Fibroblast of the aortic adventitia (primary cell): Measurements from ENCODE around the gene SH2D1B. TPM values are rescaled to one million over a fixed set of nuclear protein-coding genes. Genes with fewer than 3 reads are reported as not detected.
A peak's percentile ranks its signal among the peaks of the same experiment; 100 is the strongest.
"Not testable (repeated sequence)": the region's sequence is repeated elsewhere in the genome, so short reads cannot be mapped to it uniquely, and the experiment has no call there.

ENCODE experiments used
- DNase-seq: peaks from one replicate; pipeline ENCODE4 v3.0.0-alpha.2; 2010; ENCODE audit warnings: low read depth
- H3K4me3 ChIP-seq: 2 replicates; pipeline ENCODE4 v1.5.1; 2011; ENCODE audit warnings: low read depth, mild to moderate bottlenecking, control low read depth, low read length, moderate library complexity
- total RNA-seq: library from RNA; depleted of rRNA; stranded (reverse); fragments of >200 nt; gene quantifications from 2 replicates; pipeline ENCODE4 v1.2.3, GENCODE V29; 2012; ENCODE audit warnings: low replicate concordance
- TF ChIP-seq, protein P1 (sequence below): IDR thresholded peaks from 2 replicates; pipeline ENCODE4 v1.5.1; 2011; ENCODE audit warnings: mild to moderate bottlenecking, low read length, control low read depth, inconsistent platforms; ENCODE audit not compliant: insufficient read depth

Gene SH2D1B
- total RNA-seq, 1 donor, result under 0.01 TPM

DNA sequence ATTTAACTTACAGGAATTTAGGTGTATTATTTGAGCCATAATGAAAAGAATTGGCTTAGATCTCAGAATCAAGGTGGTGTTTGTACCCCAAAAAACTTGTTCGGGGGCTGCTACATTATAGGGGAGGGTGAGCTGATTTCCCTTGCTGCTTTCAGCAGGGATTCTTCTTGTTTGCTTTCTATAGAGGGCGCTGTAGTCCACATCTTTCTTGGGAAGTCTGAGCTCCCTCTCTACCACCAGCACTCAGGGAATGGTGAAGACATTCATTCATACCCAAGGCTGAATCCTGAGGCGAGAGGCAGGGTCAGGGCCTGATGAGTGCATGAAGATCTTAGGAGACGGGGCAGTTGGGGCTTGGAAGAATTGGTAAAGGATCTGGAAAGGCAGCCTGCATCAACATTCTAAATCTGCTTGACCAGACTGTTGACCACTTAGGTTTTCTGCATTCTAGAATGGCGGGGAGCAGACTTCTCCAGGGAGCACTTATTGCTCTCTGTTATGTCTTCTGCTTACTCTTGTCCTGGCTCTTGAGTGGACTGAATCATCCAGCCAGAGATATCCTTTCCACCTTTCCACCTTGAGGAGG is 54.2 kb downstream of the SH2D1B start:
- H3K4me3 ChIP-seq, result no peak overlapping the region
- DNase-seq, result peak; percentile 60
- TF ChIP-seq, protein P1, sequence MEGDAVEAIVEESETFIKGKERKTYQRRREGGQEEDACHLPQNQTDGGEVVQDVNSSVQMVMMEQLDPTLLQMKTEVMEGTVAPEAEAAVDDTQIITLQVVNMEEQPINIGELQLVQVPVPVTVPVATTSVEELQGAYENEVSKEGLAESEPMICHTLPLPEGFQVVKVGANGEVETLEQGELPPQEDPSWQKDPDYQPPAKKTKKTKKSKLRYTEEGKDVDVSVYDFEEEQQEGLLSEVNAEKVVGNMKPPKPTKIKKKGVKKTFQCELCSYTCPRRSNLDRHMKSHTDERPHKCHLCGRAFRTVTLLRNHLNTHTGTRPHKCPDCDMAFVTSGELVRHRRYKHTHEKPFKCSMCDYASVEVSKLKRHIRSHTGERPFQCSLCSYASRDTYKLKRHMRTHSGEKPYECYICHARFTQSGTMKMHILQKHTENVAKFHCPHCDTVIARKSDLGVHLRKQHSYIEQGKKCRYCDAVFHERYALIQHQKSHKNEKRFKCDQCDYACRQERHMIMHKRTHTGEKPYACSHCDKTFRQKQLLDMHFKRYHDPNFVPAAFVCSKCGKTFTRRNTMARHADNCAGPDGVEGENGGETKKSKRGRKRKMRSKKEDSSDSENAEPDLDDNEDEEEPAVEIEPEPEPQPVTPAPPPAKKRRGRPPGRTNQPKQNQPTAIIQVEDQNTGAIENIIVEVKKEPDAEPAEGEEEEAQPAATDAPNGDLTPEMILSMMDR, result peak; percentile 58

DNA sequence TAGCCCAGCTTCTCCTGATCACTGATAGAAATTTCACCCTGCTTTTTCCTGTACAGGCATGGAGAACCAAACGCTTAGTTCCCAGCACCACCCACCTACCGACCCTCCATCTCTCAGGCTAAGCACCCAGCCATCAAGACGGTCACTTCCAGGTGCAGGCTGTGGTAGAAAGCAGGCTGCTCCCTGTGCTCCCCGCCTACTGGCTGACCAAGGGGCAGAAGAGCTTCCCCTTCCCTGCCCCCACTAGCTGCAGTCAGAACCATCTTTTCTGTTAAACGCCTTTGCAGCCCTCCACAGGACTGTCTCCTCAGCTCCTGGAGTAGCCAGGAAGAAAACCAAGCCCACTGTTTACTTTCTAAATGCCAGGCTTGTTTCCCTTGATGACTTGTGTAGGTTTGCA is 58.2 kb downstream of the SH2D1B start:
- TF ChIP-seq, protein P1, result no peak
- no peak for DNase-seq
- H3K4me3 ChIP-seq, result no peak overlapping the region

DNA sequence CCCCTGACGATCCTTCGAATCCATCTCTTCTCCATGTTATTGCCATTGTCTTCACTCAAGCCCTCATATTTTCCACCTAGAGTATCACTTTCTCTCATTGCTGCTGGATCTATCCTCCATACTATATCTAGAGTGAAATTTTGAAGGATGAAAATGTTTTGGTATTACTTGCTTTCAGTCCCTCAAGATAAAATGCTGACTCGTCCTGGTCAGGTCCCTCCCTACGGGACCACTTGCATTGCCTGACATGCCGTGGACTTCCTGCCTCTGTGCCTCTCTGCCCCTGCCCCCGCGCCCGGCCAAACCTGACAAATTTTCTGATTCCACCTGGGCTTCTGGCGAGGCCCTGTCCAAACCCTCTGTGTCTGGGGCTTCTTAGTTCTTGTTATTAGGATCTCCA is 58.9 kb downstream of the SH2D1B start:
- TF ChIP-seq, protein P1, result no peak
- DNase-seq, result no peak
- H3K4me3 ChIP-seq, result no peak overlapping the region

DNA sequence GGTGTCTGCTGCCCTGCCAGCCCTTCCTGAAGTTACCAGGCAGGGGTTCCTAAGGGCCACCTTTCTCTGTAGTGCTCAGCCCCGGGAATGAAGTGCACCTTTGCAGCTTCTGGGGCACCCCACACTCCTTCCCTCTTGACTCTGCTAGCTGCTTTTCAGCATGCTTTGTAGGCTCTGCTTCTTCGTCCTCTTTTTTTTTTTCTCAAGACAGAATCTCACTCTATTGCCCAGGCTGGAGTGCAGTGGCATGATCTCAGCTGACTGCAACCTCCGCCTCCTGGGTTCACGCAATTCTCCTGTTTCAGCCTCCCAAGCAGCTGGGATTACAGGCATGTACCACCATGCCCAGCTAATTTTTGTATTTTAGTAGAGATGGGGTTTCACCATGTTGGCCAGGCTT is 60.1 kb downstream of the SH2D1B start:
- DNase-seq, H3K4me3 ChIP-seq: not testable (repeated sequence)

DNA sequence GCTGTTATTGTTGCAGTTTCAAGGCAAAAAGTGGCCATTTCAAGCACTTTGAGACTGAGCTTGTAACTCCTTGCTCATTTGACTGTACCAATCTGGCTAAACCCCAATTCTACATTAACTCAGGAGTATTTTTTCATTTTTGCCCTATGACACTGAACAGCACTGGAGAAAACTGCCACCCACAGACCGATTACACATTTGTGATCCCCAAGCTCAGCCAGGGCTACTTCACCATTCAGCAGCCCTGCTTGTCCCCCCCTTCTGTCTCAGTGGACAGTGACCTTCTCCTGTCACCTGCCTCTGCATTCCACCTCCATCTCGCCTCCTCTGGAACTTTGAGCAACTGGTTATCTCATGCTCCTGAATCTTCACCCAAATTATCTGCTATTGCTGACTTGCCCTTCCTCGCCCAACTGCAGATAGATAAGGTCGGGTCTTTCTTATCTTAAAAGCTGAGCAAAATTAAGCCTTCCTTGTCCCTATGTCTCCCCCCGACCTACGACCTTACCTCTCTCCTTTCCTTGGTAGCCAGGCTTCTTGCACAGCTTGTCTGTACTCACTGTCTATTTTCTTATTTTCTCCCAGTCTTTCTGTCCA is 60.6 kb downstream of the SH2D1B start:
- TF ChIP-seq, protein P1, result no peak
- H3K4me3 ChIP-seq, result no peak overlapping the region
- DNase-seq, result no peak

DNA sequence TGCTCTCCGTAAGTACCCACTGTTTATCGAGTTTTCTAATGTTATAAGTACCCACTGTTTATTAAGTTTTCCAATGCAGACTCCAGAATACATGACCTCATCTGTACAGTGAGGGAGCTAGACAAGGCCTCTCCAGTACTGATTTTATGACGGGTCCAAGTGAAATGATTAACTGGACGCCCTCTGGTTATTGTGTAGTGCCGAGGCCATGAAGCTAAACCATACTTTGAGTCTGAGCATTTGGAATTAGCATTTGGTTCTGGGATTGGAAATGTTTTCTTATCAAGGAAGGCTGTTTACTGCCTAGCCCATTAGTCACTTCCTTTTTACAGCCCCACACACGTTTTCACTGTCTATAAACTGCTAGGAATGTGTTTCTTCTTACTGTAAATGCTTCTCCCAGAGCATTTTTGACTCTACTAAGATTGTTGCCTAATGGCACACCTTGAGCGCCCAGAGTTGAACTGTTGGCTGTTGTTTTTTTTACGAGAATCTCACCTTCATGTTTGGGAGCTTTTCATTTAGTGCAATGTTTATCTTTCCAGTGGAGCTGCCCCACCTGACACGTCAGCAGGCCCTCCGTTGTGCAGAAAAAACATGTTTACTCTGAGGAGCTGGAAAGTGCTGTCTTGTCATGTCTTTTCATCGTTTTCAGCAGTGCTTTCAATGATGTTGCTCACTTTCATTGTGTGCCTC is 62.2 kb downstream of the SH2D1B start:
- TF ChIP-seq, protein P1, result no peak
- peak; percentile 78 for DNase-seq
- no peak overlapping the region for H3K4me3 ChIP-seq

DNA sequence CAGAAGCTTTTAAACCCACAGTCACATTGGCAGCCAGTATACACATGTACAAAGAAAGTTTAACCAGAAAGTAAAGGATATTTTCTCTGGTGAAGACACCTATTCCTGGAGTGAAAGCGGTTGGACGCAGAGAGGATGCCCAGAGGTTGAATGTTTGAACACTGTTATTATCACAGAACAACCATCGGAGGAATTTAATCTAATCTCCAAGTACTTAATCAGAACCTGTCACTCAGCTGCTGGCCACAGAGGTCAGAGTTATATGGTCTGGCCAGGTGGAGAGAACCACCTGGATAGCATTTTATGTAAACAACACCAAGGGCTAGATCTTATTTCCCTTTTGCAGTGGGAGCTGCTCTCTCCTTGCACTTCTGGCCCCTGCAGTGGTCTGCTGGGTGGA is 64.7 kb downstream of the SH2D1B start:
- DNase-seq, result no peak
- TF ChIP-seq, protein P1, result no peak
- H3K4me3 ChIP-seq, result no peak overlapping the region
